GM12891 (cell line): ENCODE results near the gene ACADSB.

Source experiments
- PAX5 ChIP-seq: IDR thresholded peaks from 2 replicates; pipeline ENCODE4 v1.6.1; 2011; ENCODE audit warnings: low read length, moderate library complexity, mild to moderate bottlenecking; ENCODE audit not compliant: insufficient read depth, severe bottlenecking
- POLR2A ChIP-seq: IDR thresholded peaks from 2 replicates; pipeline ENCODE4 v1.6.1; 2011; ENCODE audit warnings: low read depth, low read length, control low read depth
- POLR2AphosphoS5 ChIP-seq: IDR thresholded peaks from 2 replicates; pipeline ENCODE4 v1.6.1; 2011; ENCODE audit warnings: low read depth, low read length, control low read depth
- POU2F2 ChIP-seq: IDR thresholded peaks from 2 replicates; pipeline ENCODE4 v1.6.1; 2011; ENCODE audit warnings: low read depth, mild to moderate bottlenecking, control low read depth, low read length, moderate library complexity

- TF ChIP-seq POLR2A (no peak), PAX5 (no peak), POLR2AphosphoS5 (no peak), POU2F2 (no peak)
These were observed 30.2 kb downstream of the ACADSB start for GRCh38 chr10:123038782-123039631.
